ENCODE data around the gene IFITM2.
"Not testable (repeated sequence)": the region's sequence is repeated elsewhere in the genome, so short reads cannot be mapped to it uniquely, and the experiment has no call there.

Gene IFITM2

DNA sequence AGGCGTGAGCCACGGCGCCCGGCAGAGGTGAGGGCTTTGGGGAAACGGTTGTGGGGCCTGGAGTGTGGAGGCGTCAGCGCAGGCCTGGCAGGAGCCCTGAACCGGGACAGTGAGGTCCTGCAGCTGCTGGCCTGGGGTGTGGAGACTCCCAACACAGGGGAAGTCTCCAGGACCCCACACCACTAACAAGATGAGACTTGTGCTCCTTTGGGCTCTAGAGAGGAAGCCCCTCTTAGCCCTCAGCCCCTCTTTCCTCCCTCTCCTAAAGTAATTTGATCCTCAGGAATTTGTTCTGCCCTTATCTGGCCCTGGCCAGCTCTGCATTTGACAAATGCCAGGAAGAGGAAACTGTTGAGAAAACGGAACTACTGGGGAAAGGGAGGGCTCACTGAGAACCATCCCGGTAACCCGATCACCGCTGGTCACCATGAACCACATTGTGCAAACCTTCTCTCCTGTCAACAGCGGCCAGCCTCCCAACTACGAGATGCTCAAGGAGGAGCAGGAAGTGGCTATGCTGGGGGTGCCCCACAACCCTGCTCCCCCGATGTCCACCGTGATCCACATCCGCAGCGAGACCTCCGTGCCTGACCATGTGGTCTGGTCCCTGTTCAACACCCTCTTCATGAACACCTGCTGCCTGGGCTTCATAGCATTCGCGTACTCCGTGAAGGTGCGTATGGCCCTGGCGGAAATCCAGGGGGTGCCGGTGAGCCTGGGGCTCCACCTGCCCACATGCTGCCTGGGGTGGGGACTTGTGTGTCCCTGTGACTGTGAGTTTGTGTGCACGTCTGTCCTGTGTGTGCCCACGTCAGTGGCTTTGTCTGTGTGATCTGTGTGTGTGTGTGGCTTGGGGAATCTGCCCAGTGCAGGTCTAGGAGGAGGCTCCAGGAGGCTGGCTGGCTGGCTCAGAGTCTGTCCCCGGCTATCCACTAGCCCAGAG is at the start of gene IFITM2:
Gene IFITM2 (plus strand): TSS at position 51 of the 943 bp plus-strand sequence. CDS start 377 bp downstream, at position 428.
- DNase-seq: not testable (repeated sequence)

- no peak for DNase-seq
Observed at GRCh38 chr11:259413-259812, 48.2 kb upstream of the IFITM2 start.

DNA sequence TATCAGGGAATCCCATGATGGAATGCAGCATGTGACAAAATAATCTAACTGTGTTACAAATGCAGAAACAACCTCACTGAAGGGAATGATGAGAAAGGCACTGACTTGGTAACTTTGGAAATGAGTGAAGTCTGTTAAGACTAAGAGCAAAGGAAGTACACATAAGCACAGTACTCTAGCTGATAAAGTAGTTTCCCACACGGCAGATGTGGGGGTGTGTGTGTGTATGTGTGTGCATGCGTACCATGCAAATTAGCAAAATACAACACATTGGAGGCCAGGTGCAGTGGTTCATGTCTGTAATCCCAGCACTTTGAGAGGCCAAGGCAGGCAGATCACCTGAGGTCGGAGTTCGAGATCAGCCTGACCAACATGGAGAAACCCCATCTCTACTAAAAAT is 46.0 kb upstream of the IFITM2 start:
- no peak for DNase-seq

GRCh38 chr11:266676-267439 is 40.8 kb upstream of the IFITM2 start:
- no peak for DNase-seq

GRCh38 chr11:267491-267994 is 40.1 kb upstream of the IFITM2 start:
- DNase-seq: no peak

DNA sequence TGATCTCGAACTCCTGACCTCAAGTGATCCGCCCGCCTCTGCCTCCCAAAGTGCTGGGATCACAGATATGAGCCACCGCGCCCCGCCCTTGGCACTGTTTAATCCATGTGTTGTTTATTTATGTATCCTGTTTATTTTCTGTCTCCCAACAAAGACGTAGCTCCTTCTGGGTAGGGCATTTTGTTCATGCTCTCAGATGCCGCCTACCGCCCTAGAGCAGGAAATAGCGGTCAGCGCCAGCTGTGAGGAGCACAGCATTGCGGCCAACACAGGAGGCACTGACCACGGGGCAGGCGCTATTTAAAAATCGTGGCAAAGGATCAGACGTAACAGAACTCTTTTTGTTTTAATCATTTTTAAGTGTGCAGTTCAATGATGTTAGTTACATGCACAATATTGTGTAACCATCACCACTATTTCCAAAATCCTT is 38.9 kb upstream of the IFITM2 start:
- not testable (repeated sequence) for DNase-seq

- DNase-seq: no peak
Observed at GRCh38 chr11:269146-269890, 38.3 kb upstream of the IFITM2 start.

DNA sequence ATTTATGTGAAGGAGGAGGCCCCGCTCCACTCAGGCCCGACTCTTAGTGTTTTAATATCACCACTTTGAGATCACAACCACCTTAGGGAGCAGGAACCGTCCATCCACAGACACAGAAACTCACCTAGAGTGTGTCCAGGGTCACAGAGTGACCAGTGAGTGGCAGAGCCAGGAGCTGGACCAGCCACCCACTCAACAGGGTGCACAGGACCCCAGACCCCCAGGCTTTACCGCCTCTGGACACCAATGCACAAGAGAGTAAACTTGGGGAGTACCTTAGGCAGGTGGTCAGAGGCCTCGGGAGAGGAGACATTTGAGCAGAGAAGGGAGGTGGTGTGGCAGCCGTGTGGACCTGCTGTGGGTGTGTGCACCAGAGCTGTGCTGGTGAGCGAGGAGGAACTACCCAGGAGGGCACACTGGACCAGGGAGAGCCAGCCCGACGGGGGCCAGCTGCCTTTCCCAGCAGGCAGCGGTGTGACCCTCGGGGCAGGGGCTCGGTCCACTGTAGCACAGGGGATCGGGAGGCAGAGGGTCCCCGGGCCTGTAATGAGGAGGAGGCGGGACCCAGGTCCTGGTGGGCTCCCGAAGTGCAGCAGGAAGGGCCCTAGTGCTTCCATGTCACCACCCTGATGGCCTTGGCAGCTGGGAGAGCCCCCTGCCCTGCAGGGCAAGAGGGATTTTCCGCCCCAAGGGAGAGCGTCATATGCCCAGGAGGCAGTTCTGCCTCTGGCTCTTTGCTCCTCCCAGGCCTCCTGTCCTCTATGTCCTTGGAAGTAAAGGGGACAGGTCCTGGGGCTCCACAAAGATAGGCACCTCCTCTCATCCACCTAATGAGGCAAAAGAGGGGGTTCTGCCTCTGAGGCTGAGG is 36.9 kb upstream of the IFITM2 start:
- no peak for DNase-seq

DNA sequence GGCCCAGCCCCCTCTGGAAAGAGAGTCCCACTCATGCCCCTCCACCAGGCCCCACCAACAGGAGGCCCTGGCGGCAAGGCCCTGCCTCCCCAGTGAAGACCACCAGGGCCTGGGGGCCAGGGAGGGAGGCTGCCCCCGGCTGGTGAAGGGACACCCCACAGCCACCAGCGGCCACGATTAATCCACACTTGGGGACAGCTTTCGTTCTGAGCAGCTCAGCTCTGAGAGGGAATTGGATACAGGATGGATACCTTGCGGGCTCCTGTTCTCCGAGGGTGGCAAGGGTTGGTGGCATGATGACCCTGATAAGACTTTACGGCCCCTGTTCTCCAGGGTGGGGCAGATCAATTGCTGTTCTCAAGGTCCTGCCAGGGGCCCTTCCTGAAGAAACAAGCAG is 36.3 kb upstream of the IFITM2 start:
- DNase-seq: no peak

GRCh38 chr11:272195-272930 is 35.3 kb upstream of the IFITM2 start:
- DNase-seq: no peak

GRCh38 chr11:272931-273198 is 34.8 kb upstream of the IFITM2 start:
- DNase-seq: no peak

DNA sequence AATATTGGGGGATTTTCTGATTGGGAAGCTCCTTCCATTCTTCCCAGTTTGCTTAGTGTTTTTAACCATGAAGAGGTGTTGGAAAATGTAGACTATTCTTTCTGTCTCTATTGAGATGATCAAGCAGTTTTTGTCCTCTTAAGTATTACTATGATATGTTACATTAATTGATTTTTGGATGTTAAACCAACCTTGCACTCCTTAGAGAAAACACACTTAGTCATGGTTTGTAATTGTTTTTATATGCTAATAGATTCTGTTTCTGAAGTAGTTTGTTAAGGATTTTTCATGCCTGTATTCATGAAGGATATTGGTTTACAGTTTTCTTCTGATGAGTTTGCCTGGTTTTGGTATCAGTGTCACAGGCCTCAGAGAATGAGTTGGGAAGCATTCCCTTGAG is 31.4 kb upstream of the IFITM2 start:
- DNase-seq: no peak

DNA sequence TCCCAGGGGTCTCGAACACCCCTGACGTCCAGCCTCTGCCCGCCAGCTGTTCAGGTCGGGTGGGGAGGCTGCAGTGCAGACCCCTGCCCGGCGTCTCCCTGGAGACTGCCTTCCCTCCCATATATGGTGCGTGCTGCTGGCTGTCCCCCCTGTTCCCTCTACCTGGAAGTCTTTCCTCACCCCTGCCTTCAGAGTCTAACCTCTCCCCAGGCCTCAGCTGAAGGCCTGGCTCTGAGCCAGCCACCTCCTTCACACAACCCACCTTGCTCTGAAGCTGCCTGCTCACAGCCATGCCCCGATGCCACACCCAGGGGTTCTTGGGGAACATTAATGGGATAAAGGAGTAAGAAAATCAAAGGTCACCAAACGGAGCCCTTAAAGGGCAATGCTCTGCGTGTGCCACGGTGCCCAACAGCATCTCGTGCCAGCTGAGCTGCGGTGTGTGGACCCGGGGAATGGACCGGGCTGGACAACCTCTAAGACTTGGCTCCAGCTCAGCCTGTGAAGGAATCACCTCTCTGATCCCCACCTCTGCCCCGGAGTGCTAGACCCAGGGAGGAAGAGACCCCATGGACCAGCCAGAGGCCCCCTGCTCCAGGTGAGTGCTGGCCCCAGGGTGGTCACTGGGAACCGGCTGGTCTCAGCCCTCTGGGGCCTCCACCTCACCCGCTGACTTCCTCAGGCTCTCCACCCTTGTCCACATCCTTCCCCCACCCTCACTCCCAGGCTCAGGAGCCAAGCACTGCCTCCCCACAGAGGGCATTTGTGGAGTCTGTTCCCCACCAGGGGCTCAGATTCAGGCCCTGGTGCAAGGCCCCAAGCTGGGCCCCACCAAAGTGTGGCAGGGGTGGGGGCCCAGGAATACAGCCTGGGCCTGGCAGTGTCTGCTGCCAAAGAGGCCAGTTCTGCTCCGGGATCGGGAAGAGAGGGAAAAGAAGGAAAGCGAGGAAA is 29.3 kb upstream of the IFITM2 start, which contains the start of gene NLRP6:
Gene NLRP6 (plus strand): TSS at position 407 of the 951 bp plus-strand sequence. CDS start 163 bp downstream, at position 570.
- no peak for DNase-seq

DNA sequence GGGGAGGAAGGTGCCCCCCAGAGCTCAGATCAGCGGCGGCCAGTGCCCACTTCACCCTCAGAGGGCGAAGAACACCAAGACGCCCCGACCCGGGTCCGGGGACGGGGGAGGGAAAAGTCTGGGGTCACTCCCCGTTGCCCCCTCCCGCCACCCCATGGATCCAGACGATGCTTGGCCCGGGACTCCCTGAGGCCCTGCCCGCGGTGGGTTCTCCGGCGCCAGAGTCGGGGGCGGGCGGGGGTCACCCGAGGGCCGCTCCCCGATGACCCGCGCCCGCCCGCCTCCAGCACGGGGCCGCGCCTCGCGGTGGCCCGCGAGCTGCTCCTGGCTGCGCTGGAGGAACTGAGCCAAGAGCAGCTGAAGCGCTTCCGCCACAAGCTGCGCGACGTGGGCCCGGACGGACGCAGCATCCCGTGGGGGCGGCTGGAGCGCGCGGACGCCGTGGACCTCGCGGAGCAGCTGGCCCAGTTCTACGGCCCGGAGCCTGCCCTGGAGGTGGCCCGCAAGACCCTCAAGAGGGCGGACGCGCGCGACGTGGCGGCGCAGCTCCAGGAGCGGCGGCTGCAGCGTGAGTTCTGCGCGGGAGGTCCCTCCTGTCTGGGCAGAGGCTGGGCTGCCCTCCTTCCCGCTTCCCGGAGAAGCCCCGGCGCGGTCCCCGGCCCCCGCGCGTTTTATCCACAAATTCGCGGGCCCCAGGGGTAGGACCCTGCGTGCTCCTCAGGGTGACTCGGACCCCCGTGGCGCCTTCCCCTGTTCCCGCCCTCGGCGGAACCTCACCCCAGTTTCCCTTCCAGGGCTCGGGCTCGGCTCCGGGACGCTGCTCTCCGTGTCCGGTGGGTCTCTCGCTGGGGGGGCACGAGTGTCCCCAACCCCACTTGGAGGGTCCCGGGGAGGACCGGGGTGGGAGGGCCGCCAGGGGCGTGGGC is 28.3 kb upstream of the IFITM2 start:
- DNase-seq: no peak

GRCh38 chr11:279966-280705 is 27.5 kb upstream of the IFITM2 start:
- no peak for DNase-seq

- no peak for DNase-seq
Observed at GRCh38 chr11:280706-281485, 26.7 kb upstream of the IFITM2 start.

DNA sequence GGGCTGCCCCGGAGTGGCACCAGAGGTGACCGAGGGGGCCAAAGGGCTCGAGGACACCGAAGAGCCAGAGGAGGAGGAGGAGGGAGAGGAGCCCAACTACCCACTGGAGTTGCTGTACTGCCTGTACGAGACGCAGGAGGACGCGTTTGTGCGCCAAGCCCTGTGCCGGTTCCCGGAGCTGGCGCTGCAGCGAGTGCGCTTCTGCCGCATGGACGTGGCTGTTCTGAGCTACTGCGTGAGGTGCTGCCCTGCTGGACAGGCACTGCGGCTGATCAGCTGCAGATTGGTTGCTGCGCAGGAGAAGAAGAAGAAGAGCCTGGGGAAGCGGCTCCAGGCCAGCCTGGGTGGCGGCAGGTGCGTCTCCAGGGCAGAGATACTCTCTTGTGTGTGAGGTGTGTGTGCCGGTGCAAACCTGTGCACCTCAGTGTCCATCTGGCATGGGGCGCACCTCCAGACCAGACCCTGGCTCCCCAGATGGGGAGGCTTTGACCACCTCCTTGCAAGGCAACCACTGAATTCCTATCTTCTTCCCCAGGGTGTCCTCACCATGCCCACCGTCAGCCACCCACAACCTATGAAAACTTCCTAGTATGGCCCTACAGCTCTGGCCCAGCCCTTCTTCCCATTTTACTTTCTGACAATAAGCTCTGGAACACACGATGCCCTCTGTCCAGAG is 26.0 kb upstream of the IFITM2 start:
- DNase-seq: no peak

Measured in activated effector memory CD4-positive, alpha-beta T cell treated with Interleukin-2 at 50 U/mL for 16 hours (primary cell).